AG10803 (cell line): Measurements from ENCODE around the gene SSH2.
"Not testable (repeated sequence)": the region's sequence is repeated elsewhere in the genome, so short reads cannot be mapped to it uniquely, and the experiment has no call there.

Experiments used
- DNase-seq: peaks from one replicate; pipeline ENCODE4 v3.0.0; 2010; ENCODE audit warnings: low read depth
- H3K4me3 ChIP-seq: 2 replicates; pipeline ENCODE4 v1.5.1; 2011; ENCODE audit warnings: mild to moderate bottlenecking, low read length, control low read depth
- TF ChIP-seq, protein P1 (sequence below): conservative IDR thresholded peaks from 2 replicates; pipeline ENCODE4 v1.5.1; 2011; ENCODE audit warnings: mild to moderate bottlenecking, low read length, control low read depth, inconsistent platforms

SSH2 gene

DNA sequence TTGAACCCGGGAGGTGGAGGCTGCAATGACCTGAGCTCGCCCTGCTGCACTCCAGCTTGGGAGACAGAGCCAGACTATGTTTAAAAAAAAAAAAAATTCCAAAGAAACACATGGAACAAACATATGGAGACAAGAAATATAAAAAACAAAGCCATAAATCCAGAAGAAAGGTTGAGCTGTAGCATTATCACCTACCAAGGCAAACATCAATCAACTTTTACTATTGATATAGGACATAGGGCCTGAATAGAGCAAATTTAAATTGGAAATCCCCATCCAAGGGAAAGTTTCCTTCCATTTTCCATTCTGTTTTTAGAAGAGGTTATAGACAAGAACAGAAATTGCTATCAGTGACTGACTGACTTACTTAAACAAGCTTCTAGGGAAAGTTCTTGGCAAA, 56.6 kb downstream of the SSH2 start:
- H3K4me3 ChIP-seq: no peak overlapping the region
- TF ChIP-seq, protein P1, sequence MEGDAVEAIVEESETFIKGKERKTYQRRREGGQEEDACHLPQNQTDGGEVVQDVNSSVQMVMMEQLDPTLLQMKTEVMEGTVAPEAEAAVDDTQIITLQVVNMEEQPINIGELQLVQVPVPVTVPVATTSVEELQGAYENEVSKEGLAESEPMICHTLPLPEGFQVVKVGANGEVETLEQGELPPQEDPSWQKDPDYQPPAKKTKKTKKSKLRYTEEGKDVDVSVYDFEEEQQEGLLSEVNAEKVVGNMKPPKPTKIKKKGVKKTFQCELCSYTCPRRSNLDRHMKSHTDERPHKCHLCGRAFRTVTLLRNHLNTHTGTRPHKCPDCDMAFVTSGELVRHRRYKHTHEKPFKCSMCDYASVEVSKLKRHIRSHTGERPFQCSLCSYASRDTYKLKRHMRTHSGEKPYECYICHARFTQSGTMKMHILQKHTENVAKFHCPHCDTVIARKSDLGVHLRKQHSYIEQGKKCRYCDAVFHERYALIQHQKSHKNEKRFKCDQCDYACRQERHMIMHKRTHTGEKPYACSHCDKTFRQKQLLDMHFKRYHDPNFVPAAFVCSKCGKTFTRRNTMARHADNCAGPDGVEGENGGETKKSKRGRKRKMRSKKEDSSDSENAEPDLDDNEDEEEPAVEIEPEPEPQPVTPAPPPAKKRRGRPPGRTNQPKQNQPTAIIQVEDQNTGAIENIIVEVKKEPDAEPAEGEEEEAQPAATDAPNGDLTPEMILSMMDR: no peak
- no peak for DNase-seq

DNA sequence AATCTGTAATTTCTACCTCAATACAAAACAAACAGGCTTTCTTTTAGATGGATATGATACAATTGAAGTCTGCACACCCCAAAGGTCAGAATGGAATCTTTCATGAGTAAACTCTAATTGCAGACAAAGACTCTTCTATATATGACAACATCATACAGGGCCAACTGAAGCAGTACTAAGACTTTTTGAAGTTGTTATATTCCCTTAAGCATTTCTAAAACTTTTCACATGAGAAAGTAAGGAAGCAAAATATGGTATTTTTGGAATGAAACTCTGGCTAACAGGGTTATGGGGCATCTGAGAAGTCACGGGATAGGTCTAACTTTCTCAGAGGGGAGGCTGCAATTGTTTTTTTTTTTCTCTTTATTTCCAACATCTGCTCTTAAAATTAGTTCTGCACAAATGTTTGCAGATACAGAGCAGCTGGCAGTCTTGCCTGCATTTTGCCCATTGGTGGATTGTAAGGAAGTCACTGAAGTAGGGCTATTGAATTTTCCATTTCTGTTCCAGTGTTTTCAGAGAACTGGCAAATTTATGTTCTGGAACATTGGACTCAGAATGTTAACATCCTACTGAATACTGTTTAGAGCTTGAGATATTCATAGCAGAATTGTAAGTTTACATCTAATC, 59.1 kb downstream of the SSH2 start:
- peak; percentile 41 for DNase-seq
- TF ChIP-seq, protein P1: no peak
- no peak overlapping the region for H3K4me3 ChIP-seq

DNA sequence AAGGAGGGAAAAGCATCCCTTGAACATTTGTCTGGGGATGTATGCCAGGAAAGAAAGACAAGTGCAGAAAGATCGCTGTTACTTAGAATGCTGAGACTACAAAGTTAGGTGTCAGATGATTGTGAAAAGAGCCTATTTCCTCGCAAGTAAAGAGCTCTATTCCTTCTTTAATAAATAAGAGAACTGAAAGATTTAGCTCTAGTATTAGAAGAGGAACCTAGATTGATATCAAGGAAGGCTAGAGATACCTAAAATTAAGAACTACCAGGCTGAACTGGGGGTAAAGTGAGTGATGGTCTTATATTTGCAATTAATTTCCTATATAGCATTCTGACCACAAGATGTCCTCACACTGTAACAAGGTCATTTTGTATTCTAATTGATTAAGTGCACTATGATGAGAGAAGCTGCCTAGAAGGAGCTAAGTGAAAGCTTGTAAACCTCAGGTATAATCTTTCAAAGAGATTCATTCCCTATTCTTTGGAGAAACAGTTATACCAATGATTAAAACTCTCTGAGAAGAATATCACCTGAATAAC, 62.3 kb downstream of the SSH2 start:
- no peak for DNase-seq
- no peak overlapping the region for H3K4me3 ChIP-seq
- TF ChIP-seq, protein P1: peak; percentile 9; the same call in 1 of the 2 replicates

DNA sequence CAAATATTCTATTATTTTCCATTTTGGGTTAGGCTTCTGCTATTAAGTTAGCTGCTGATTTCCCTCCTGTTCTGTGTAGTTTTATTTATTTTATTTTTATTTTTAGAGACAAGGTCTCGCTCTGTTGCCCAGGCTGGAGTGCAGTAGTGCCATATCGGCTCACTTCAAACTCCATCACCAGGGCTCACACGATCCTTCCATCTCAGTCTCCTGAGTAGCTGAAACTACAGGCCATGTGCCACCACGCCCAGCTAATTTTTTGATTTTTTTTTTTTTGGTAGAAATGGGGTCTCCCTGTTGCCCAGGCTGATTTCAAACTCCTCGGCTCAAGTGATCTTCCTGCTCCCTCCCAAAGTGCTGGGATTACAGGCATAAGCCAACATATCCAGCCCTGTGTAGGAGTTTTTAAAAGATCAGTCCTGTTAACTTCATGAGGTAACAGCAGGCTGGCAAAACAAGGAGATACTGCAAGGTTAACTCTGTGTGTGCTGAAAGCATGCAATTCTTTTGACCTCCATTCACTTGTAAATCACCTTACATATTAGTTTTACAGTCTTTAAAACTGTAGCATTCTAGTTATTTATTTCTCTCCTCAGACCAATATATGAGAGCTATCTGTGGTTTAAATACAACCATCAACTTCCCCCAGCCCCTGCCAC, 63.2 kb downstream of the SSH2 start:
- DNase-seq: no peak
- TF ChIP-seq, protein P1: no peak
- no peak overlapping the region for H3K4me3 ChIP-seq

DNA sequence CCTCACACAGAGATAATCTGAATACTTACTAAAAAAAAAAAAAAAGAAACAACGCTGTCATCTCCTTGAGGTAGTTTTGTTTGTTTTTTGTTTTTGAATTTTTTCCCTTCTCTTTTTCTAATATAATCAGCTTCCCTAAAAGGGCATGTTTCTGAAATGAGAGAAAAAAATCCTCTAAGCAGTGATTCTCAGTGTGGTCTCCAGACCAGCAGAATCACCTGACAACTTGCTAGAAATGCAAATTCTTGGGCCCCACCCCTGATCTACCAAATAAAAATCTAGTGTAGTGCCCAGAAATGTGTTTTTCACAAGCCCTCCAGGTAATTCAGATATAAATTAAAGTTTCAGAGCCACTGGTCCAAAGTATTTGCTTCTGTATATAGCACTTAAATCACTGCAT, 65.4 kb downstream of the SSH2 start:
- no peak overlapping the region for H3K4me3 ChIP-seq
- no peak for DNase-seq
- TF ChIP-seq, protein P1: no peak

DNA sequence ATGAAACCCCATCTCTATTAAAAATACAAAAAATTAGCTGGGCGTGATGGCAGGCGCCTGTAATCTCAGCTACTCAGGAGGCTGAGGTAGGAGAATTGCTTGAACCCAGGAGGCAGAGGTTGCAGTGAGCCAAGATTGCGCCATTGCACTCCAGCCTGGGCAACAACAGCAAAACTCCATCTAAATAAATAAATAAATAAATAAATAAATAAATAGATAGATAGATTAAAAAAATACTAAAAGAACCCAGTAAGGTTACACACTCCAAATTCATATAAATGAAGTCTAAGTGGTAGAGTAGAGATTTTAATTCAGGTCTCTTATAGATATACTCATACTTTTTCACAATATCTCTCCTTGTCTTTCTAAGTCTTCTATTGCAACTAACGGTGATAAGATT, 65.9 kb downstream of the SSH2 start:
- not testable (repeated sequence) for H3K4me3 ChIP-seq, DNase-seq

DNA sequence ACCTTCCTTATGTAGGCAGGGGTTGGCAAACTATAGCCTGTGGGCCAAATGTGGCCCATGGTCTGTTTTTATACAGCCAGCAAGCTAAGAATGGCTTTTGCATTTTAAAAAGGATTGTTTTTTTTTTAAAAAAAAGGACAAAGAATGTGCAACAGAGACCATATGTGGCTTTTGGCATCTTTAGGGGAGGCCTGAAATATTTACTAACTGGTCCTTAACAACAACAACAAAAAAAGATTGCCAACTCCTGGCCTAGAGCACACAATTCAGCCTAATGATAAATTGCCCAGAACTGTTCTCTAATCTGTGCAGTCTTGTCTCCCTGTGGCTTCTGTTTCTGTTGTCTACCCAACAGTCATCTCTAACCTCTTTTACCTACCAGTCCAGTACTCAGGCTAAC, 67.1 kb downstream of the SSH2 start:
- H3K4me3 ChIP-seq: no peak overlapping the region
- TF ChIP-seq, protein P1: no peak
- peak; percentile 56 for DNase-seq
